Stimulated activated effector memory CD8-positive, alpha-beta T cell treated with anti-CD3 and anti-CD28 coated beads, Interleukin-12 subunit alpha, Interleukin-12 subunit beta, amount 100 ng/mL, for 72 hours (primary cell): ENCODE results near the gene CTAGE9.
A peak's percentile ranks its signal among the peaks of the same experiment; 100 is the strongest.

Source experiments
- ATAC-seq: fragments of 150-1000 bp; cut with Tn5 transposase; 2 replicates; pipeline ENCODE4 v1.10.0; 2021
- DNase-seq, 2 donors: peaks; one replicate each; pipeline ENCODE4 v3.0.0; 2021 to 2022; ENCODE audit warnings: low spot score in 2 of 2
- H3K27ac Mint-ChIP-seq: one replicate; pipeline ENCODE4 v1.8.0; 2022; ENCODE audit warnings: mild to moderate bottlenecking, mixed read lengths
- H3K36me3 Mint-ChIP-seq: one replicate; pipeline ENCODE4 v1.8.0; 2022; ENCODE audit warnings: mild to moderate bottlenecking, mixed read lengths
- H3K4me1 Mint-ChIP-seq: one replicate; pipeline ENCODE4 v1.8.0; 2022; ENCODE audit warnings: mixed read lengths
- H3K4me3 Mint-ChIP-seq: one replicate; pipeline ENCODE4 v1.8.0; 2022; ENCODE audit warnings: mild to moderate bottlenecking, mixed read lengths
- H3K9me3 Mint-ChIP-seq: one replicate; pipeline ENCODE4 v1.8.0; 2022; ENCODE audit warnings: mixed read lengths

The CTAGE9 gene

GRCh38 chr6:131694832-131695426 is 15.9 kb downstream of the CTAGE9 start:
- Mint-ChIP-seq H3K27ac (no peak overlapping the region), H3K36me3 (peaks cover 6% of the 10 kb centered on the region), H3K4me1 (no peaks in the 10 kb centered on the region), H3K4me3 (no peak overlapping the region), H3K9me3 (no peaks in the 10 kb centered on the region)
- ATAC-seq (peak; percentile 82), DNase-seq (no peak)

GRCh38 chr6:131693384-131693783 is 17.4 kb downstream of the CTAGE9 start:
- Mint-ChIP-seq H3K9me3 (no peaks in the 10 kb centered on the region), H3K4me1 (peaks cover 4% of the 10 kb centered on the region), H3K4me3 (no peak overlapping the region), H3K27ac (no peak overlapping the region), H3K36me3 (peaks cover 6% of the 10 kb centered on the region)
- ATAC-seq (no peak), DNase-seq (no peak)

GRCh38 chr6:131692589-131692988 is 18.2 kb downstream of the CTAGE9 start:
- Mint-ChIP-seq H3K36me3 (peaks cover 6% of the 10 kb centered on the region), H3K4me1 (peaks cover 9% of the 10 kb centered on the region), H3K4me3 (no peak overlapping the region), H3K9me3 (no peaks in the 10 kb centered on the region), H3K27ac (no peak overlapping the region)
- no peak for ATAC-seq
- no peak for DNase-seq

GRCh38 chr6:131692031-131692430 is 18.8 kb downstream of the CTAGE9 start:
- H3K4me1 Mint-ChIP-seq, result peaks cover 15% of the 10 kb centered on the region
- DNase-seq (no peak), ATAC-seq (no peak)
- no peak overlapping the region for H3K27ac Mint-ChIP-seq
- no peaks in the 10 kb centered on the region for H3K9me3 Mint-ChIP-seq
- no peak overlapping the region for H3K4me3 Mint-ChIP-seq
- H3K36me3 Mint-ChIP-seq, result peaks cover 6% of the 10 kb centered on the region

GRCh38 chr6:131688286-131688685 is 22.5 kb downstream of the CTAGE9 start:
- Mint-ChIP-seq H3K4me1 (peaks cover 18% of the 10 kb centered on the region), H3K36me3 (no peaks in the 10 kb centered on the region), H3K27ac (no peak overlapping the region), H3K4me3 (no peak overlapping the region), H3K9me3 (no peaks in the 10 kb centered on the region)
- ATAC-seq (peak; percentile 83), DNase-seq (no peak)

- H3K27ac Mint-ChIP-seq, result no peak overlapping the region
- no peak for DNase-seq
Observed at GRCh38 chr6:131687022-131687421, 23.8 kb downstream of the CTAGE9 start.

GRCh38 chr6:131685266-131685780 is 25.5 kb downstream of the CTAGE9 start:
- Mint-ChIP-seq H3K4me1 (peaks cover 18% of the 10 kb centered on the region), H3K4me3 (no peak overlapping the region), H3K36me3 (no peaks in the 10 kb centered on the region), H3K9me3 (no peaks in the 10 kb centered on the region), H3K27ac (no peak overlapping the region)
- ATAC-seq, result peak; percentile 86
- DNase-seq, result no peak

More at GRCh38 chr6:131687022-131687421, 23.8 kb downstream of the CTAGE9 start:
- Mint-ChIP-seq H3K4me3 (no peak overlapping the region), H3K36me3 (no peaks in the 10 kb centered on the region), H3K4me1 (peaks cover 18% of the 10 kb centered on the region), H3K9me3 (no peaks in the 10 kb centered on the region)
- ATAC-seq, result no peak

GRCh38 chr6:131683479-131683878 is 27.3 kb downstream of the CTAGE9 start:
- no peak for DNase-seq
- no peak overlapping the region for H3K27ac Mint-ChIP-seq
- no peaks in the 10 kb centered on the region for H3K9me3 Mint-ChIP-seq
- H3K4me3 Mint-ChIP-seq, result no peak overlapping the region
- H3K4me1 Mint-ChIP-seq, result peaks cover 15% of the 10 kb centered on the region
- ATAC-seq, result peak; percentile 68
- no peaks in the 10 kb centered on the region for H3K36me3 Mint-ChIP-seq

GRCh38 chr6:131682442-131682841 is 28.4 kb downstream of the CTAGE9 start:
- H3K9me3 Mint-ChIP-seq, result no peaks in the 10 kb centered on the region
- ATAC-seq (no peak), DNase-seq (no peak)
- H3K36me3 Mint-ChIP-seq, result no peaks in the 10 kb centered on the region
- no peak overlapping the region for H3K27ac Mint-ChIP-seq
- peaks cover 8% of the 10 kb centered on the region for H3K4me1 Mint-ChIP-seq
- no peak overlapping the region for H3K4me3 Mint-ChIP-seq

GRCh38 chr6:131681585-131681984 is 29.2 kb downstream of the CTAGE9 start:
- Mint-ChIP-seq H3K4me3 (no peak overlapping the region), H3K27ac (no peak overlapping the region), H3K9me3 (no peaks in the 10 kb centered on the region), H3K4me1 (peaks cover 1% of the 10 kb centered on the region), H3K36me3 (no peaks in the 10 kb centered on the region)
- ATAC-seq (no peak), DNase-seq (no peak)

- Mint-ChIP-seq H3K4me1 (no peaks in the 10 kb centered on the region), H3K4me3 (no peak overlapping the region), H3K36me3 (no peaks in the 10 kb centered on the region), H3K27ac (no peak overlapping the region), H3K9me3 (no peaks in the 10 kb centered on the region)
- DNase-seq (no peak), ATAC-seq (no peak)
Observed at GRCh38 chr6:131680868-131681267, 29.9 kb downstream of the CTAGE9 start.

GRCh38 chr6:131678442-131678841 is 32.4 kb downstream of the CTAGE9 start:
- no peak overlapping the region for H3K27ac Mint-ChIP-seq
- DNase-seq (no peak), ATAC-seq (no peak)
- H3K36me3 Mint-ChIP-seq, result no peaks in the 10 kb centered on the region
- no peak overlapping the region for H3K4me3 Mint-ChIP-seq
- H3K9me3 Mint-ChIP-seq, result no peaks in the 10 kb centered on the region
- no peaks in the 10 kb centered on the region for H3K4me1 Mint-ChIP-seq

GRCh38 chr6:131673184-131673583 is 37.6 kb downstream of the CTAGE9 start:
- Mint-ChIP-seq H3K27ac (no peak overlapping the region), H3K36me3 (no peaks in the 10 kb centered on the region), H3K4me1 (no peaks in the 10 kb centered on the region), H3K4me3 (no peak overlapping the region), H3K9me3 (no peaks in the 10 kb centered on the region)
- DNase-seq, result no peak
- no peak for ATAC-seq

GRCh38 chr6:131669891-131670290 is 40.9 kb downstream of the CTAGE9 start:
- no peak overlapping the region for H3K4me3 Mint-ChIP-seq
- H3K27ac Mint-ChIP-seq, result no peak overlapping the region
- no peaks in the 10 kb centered on the region for H3K36me3 Mint-ChIP-seq
- H3K4me1 Mint-ChIP-seq, result no peaks in the 10 kb centered on the region
- DNase-seq, result no peak
- H3K9me3 Mint-ChIP-seq, result no peaks in the 10 kb centered on the region
- no peak for ATAC-seq

GRCh38 chr6:131663578-131664165 is 47.1 kb downstream of the CTAGE9 start:
- Mint-ChIP-seq H3K9me3 (no peaks in the 10 kb centered on the region), H3K36me3 (no peaks in the 10 kb centered on the region), H3K4me1 (no peaks in the 10 kb centered on the region), H3K27ac (no peak overlapping the region), H3K4me3 (no peak overlapping the region)
- peak; percentile 51 for ATAC-seq
- DNase-seq, result no peak

GRCh38 chr6:131660195-131660594 is 50.6 kb downstream of the CTAGE9 start:
- Mint-ChIP-seq H3K9me3 (no peaks in the 10 kb centered on the region), H3K4me1 (no peaks in the 10 kb centered on the region), H3K36me3 (no peaks in the 10 kb centered on the region), H3K4me3 (no peak overlapping the region), H3K27ac (no peak overlapping the region)
- no peak for DNase-seq
- ATAC-seq, result peak; percentile 90
